HepG2 (cell line): ENCODE results near the gene HELB. TPM values are rescaled to one million over a fixed set of nuclear protein-coding genes. Genes with fewer than 3 reads are reported as not detected.

Experiments
- ATF3 ChIP-seq: sonication (generic); formaldehyde crosslinking; IDR thresholded peaks from 2 replicates; pipeline ENCODE4 v1.4.0; 2020; ENCODE audit warnings: missing genetic modification reagents
- FOXJ3 ChIP-seq: sonication (generic); formaldehyde crosslinking; IDR thresholded peaks from 2 replicates; pipeline ENCODE4 v1.4.0; 2020; ENCODE audit warnings: missing genetic modification reagents, mild to moderate bottlenecking, borderline replicate concordance
- GABPB1 ChIP-seq: IDR thresholded peaks from 2 replicates; pipeline ENCODE4 v1.6.1; 2016; ENCODE audit warnings: mild to moderate bottlenecking, missing genetic modification reagents, moderate library complexity, missing compliant biosample characterization
- IRF9 ChIP-seq: sonication (generic); formaldehyde crosslinking; IDR thresholded peaks from 2 replicates; pipeline ENCODE4 v1.8.0; 2022; ENCODE audit warnings: missing genetic modification reagents, mild to moderate bottlenecking, borderline replicate concordance
- JDP2 ChIP-seq: sonication (generic); formaldehyde crosslinking; IDR thresholded peaks from 2 replicates; pipeline ENCODE4 v1.8.1; 2022; ENCODE audit warnings: missing genetic modification reagents, borderline replicate concordance
- MXD4 ChIP-seq: IDR thresholded peaks from 2 replicates; pipeline ENCODE4 v1.6.1; 2016; ENCODE audit warnings: mild to moderate bottlenecking, missing biosample characterization, missing genetic modification reagents
- ONECUT2 ChIP-seq: sonication (generic); formaldehyde crosslinking; IDR thresholded peaks from 2 replicates; pipeline ENCODE4 v1.4.0; 2020; ENCODE audit warnings: missing genetic modification reagents
- PAF1 ChIP-seq: IDR thresholded peaks from 2 replicates; pipeline ENCODE4 v1.6.1; 2016; ENCODE audit warnings: missing genetic modification reagents, missing compliant biosample characterization
- SMARCE1 ChIP-seq: fragments of 450-650 bp; IDR thresholded peaks from 2 replicates; pipeline ENCODE4 v1.6.1; 2017; ENCODE audit warnings: borderline replicate concordance
- STAT5B ChIP-seq: sonication (generic); formaldehyde crosslinking; IDR thresholded peaks from 2 replicates; pipeline ENCODE4 v1.4.0; 2020; ENCODE audit warnings: missing genetic modification reagents
- SYNCRIP ChIP-seq: fragments of 200-400 bp; formaldehyde crosslinking; IDR thresholded peaks from 2 replicates; pipeline ENCODE4 v1.6.1; 2018; ENCODE audit warnings: mild to moderate bottlenecking, low read depth, low read length; ENCODE audit not compliant: insufficient read depth
- ZBTB44 ChIP-seq: sonication (generic); formaldehyde crosslinking; IDR thresholded peaks from 2 replicates; pipeline ENCODE4 v1.4.0; 2020; ENCODE audit warnings: missing genetic modification reagents
- ZHX2 ChIP-seq, 2 experiments: sonication (generic) in 1 of 2; formaldehyde crosslinking in 1 of 2; IDR thresholded peaks; 2 replicates each; pipeline versions ENCODE4 v1.6.1 to v1.9.0; 2014 to 2022; ENCODE audit warnings: antibody characterized with exemption in 1 of 2, borderline replicate concordance in 1 of 2, inconsistent platforms in 1 of 2, low read depth in 1 of 2, missing genetic modification reagents in 1 of 2
- ZNF20 ChIP-seq: sonication (generic); formaldehyde crosslinking; IDR thresholded peaks from 2 replicates; pipeline ENCODE4 v1.4.0; 2020; ENCODE audit warnings: mild to moderate bottlenecking, moderate library complexity, missing genetic modification reagents
- ZNF619 ChIP-seq: sonication (generic); formaldehyde crosslinking; IDR thresholded peaks from 2 replicates; pipeline ENCODE4 v1.4.0; 2020; ENCODE audit warnings: mild to moderate bottlenecking, missing genetic modification reagents
- ZNF674 ChIP-seq: sonication (generic); formaldehyde crosslinking; IDR thresholded peaks from 2 replicates; pipeline ENCODE4 v1.5.0; 2020; ENCODE audit warnings: low read depth, mild to moderate bottlenecking, missing genetic modification reagents
- ZNF784 ChIP-seq: sonication (generic); formaldehyde crosslinking; IDR thresholded peaks from 2 replicates; pipeline ENCODE4 v1.5.1; 2020; ENCODE audit warnings: missing genetic modification reagents, mild to moderate bottlenecking, borderline replicate concordance
- ZNF790 ChIP-seq: sonication (generic); formaldehyde crosslinking; IDR thresholded peaks from 2 replicates; pipeline ENCODE4 v1.8.0; 2022; ENCODE audit warnings: missing genetic modification reagents, mild to moderate bottlenecking, borderline replicate concordance
- ZSCAN30 ChIP-seq: sonication (generic); formaldehyde crosslinking; IDR thresholded peaks from 2 replicates; pipeline ENCODE4 v1.5.0; 2020; ENCODE audit warnings: mild to moderate bottlenecking, missing genetic modification reagents
- polyA plus RNA-seq, 8 experiments: library from polyadenylated mRNA; depleted of rRNA in 3 of 8; stranded (reverse) in 7 of 8; unstranded in 1 of 8; fragments of >200 nt; fragmentation: Illumina TruSeq in 4 of 8; extraction: Trizol in 4 of 8; gene quantifications; 2 replicates each; pipeline versions ENCODE4 v1.2.1 to v1.2.3, GENCODE V29; 2011 to 2016; ENCODE audit warnings: low read depth in 4 of 8, missing spikeins in 1 of 8, mixed read lengths in 1 of 8; ENCODE audit not compliant: insufficient read depth in 1 of 8
- total RNA-seq, 5 experiments: library from RNA; depleted of rRNA; stranded (reverse); fragments of >200 nt; fragmentation: Illumina TruSeq; extraction: Trizol; gene quantifications; 2 replicates each; pipeline ENCODE4 v1.2.3, GENCODE V29; 2016; ENCODE audit warnings: low read depth in 1 of 5

HELB gene
- total and polyA plus RNA-seq, 2 of the 13 experiments (the other 11 are each of a cell fraction or from before 2014, with no cell fraction given): 1.7 to 3.7 TPM

- no peak for TF ChIP-seq ZHX2 (IDR thresholded peaks at IDR 0.05; ENCODE audit: low read depth)
- no peak for TF ChIP-seq ZHX2 (CRISPR knock-in tag; IDR thresholded peaks at IDR 0.05; ENCODE audit: borderline replicate concordance)
- TF ChIP-seq GABPB1 (CRISPR knock-in tag): peak; percentile 80
- no peak for TF ChIP-seq ZSCAN30 (CRISPR knock-in tag)
- TF ChIP-seq SMARCE1: no peak
- no peak for TF ChIP-seq ZNF20 (CRISPR knock-in tag)
- no peak for TF ChIP-seq ZNF784 (CRISPR knock-in tag)
- 0 out of 2 replicates have a peak, but pooled peaks have one; percentile 67 for TF ChIP-seq ZNF619 (CRISPR knock-in tag)
- TF ChIP-seq FOXJ3 (CRISPR knock-in tag): no peak
- no peak for TF ChIP-seq ZBTB44 (CRISPR knock-in tag)
- no peak for TF ChIP-seq IRF9 (CRISPR knock-in tag)
- TF ChIP-seq ZNF674 (CRISPR knock-in tag): no peak
- no peak for TF ChIP-seq ONECUT2
- TF ChIP-seq JDP2 (CRISPR knock-in tag): no peak
- TF ChIP-seq PAF1 (CRISPR knock-in tag): no peak
- no peak for TF ChIP-seq SYNCRIP
- TF ChIP-seq STAT5B: no peak
- peak; percentile 64; the same call in 1 of the 2 replicates for TF ChIP-seq ZNF790 (CRISPR knock-in tag)
- TF ChIP-seq ATF3 (CRISPR knock-in tag): no peak
- 0 out of 2 replicates have a peak, but pooled peaks have one; percentile 40 for TF ChIP-seq MXD4
Observed at GRCh38 chr12:66301944-66302826, at the start of gene HELB (continued).
